ENCODE results near the gene PRDM16.

DNA sequence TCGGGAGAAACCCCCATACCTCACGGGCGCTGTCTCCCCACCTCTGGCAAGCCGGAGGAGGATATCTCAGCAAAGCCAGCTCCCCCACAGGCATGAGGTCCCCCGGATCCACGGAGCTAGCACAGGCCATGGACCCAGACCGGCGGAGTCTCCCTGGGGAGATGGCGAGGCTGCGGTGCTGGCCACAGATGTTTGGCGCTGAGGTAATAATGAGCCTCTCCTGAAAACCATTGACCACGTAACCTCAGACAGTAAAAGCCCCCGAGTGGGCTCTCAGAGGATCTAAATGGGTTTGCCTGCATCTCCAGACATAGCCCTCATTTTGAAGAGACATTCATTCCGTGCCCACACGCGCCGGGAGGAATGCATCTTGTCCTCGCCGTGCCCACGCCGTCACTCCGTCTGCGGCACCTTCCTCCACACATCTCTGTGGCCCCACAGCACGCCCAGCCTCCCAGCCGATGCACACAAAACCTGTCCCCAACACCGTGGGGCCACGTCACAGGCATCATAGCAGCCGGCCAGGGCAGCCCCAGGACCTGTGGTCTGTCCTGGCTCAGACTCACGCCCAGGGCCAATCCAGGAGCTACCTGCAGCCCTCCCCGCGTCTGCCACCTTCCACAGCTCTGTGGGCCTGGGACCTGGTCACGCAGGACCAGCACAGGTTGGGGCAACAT is 150.9 kb downstream of the PRDM16 start:
- no peak for TF ChIP-seq POLR2AphosphoS5 (IDR thresholded peaks at IDR 0.05; ENCODE audit: low read depth, low read length)
- TF ChIP-seq, protein P1, sequence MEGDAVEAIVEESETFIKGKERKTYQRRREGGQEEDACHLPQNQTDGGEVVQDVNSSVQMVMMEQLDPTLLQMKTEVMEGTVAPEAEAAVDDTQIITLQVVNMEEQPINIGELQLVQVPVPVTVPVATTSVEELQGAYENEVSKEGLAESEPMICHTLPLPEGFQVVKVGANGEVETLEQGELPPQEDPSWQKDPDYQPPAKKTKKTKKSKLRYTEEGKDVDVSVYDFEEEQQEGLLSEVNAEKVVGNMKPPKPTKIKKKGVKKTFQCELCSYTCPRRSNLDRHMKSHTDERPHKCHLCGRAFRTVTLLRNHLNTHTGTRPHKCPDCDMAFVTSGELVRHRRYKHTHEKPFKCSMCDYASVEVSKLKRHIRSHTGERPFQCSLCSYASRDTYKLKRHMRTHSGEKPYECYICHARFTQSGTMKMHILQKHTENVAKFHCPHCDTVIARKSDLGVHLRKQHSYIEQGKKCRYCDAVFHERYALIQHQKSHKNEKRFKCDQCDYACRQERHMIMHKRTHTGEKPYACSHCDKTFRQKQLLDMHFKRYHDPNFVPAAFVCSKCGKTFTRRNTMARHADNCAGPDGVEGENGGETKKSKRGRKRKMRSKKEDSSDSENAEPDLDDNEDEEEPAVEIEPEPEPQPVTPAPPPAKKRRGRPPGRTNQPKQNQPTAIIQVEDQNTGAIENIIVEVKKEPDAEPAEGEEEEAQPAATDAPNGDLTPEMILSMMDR (IDR thresholded peaks at IDR 0.05) = no peak
- TF ChIP-seq, protein P2, sequence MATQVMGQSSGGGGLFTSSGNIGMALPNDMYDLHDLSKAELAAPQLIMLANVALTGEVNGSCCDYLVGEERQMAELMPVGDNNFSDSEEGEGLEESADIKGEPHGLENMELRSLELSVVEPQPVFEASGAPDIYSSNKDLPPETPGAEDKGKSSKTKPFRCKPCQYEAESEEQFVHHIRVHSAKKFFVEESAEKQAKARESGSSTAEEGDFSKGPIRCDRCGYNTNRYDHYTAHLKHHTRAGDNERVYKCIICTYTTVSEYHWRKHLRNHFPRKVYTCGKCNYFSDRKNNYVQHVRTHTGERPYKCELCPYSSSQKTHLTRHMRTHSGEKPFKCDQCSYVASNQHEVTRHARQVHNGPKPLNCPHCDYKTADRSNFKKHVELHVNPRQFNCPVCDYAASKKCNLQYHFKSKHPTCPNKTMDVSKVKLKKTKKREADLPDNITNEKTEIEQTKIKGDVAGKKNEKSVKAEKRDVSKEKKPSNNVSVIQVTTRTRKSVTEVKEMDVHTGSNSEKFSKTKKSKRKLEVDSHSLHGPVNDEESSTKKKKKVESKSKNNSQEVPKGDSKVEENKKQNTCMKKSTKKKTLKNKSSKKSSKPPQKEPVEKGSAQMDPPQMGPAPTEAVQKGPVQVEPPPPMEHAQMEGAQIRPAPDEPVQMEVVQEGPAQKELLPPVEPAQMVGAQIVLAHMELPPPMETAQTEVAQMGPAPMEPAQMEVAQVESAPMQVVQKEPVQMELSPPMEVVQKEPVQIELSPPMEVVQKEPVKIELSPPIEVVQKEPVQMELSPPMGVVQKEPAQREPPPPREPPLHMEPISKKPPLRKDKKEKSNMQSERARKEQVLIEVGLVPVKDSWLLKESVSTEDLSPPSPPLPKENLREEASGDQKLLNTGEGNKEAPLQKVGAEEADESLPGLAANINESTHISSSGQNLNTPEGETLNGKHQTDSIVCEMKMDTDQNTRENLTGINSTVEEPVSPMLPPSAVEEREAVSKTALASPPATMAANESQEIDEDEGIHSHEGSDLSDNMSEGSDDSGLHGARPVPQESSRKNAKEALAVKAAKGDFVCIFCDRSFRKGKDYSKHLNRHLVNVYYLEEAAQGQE (IDR thresholded peaks at IDR 0.05; ENCODE audit: insufficient read depth in 1 of 2, low read depth in 2 of 2, low read length in 1 of 2) = no peak
- TF ChIP-seq SIN3A (IDR thresholded peaks at IDR 0.05; ENCODE audit: borderline replicate concordance, insufficient read depth, low read depth, low read length) = no peak
